Kidney epithelial cell (primary cell): ENCODE results near the gene EFCAB8. TPM values are rescaled to one million over a fixed set of nuclear protein-coding genes. Genes with fewer than 3 reads are reported as not detected.

ENCODE experiments used
- DNase-seq: peaks from one replicate; pipeline ENCODE4 v3.0.0-alpha.2; 2010; ENCODE audit warnings: low read depth
- H3K27me3 ChIP-seq: 2 replicates; pipeline ENCODE4 v1.6.0; 2011; ENCODE audit warnings: low read length; ENCODE audit not compliant: control insufficient read depth, insufficient read depth
- H3K36me3 ChIP-seq: 2 replicates; pipeline ENCODE4 v1.5.1; 2011; ENCODE audit warnings: low read length; ENCODE audit not compliant: control insufficient read depth, insufficient read depth
- H3K4me3 ChIP-seq: 2 replicates; pipeline ENCODE4 v1.5.1; 2011; ENCODE audit warnings: low read depth, mild to moderate bottlenecking, control low read depth, low read length
- CTCF ChIP-seq: IDR thresholded peaks from 2 replicates; pipeline ENCODE4 v1.5.1; 2011; ENCODE audit warnings: mild to moderate bottlenecking, moderate library complexity, low read length, control low read depth, inconsistent platforms; ENCODE audit not compliant: insufficient read depth, poor library complexity, severe bottlenecking
- total RNA-seq: library from RNA; depleted of rRNA; stranded (reverse); fragments of >200 nt; gene quantifications from 2 replicates; pipeline ENCODE4 v1.2.3, GENCODE V29; 2015

EFCAB8 gene
- total RNA-seq, result not detected in 2 replicates

- no peak within 1 kb of the TSS for H3K4me3 ChIP-seq
- no peak for DNase-seq
- no peaks in the 10 kb centered on the region for H3K27me3 ChIP-seq
- peaks cover 1% of the 10 kb centered on the region for H3K36me3 ChIP-seq
- TF ChIP-seq CTCF, result no peak
These were observed at the start of gene EFCAB8 for GRCh38 chr20:32858701-32859372. TSS of gene EFCAB8 (plus strand) at chr20:32858923. CDS start at chr20:32863793, 4,870 bp downstream.

GRCh38 chr20:32809907-32810306, 48.8 kb upstream of the EFCAB8 start:
- Histone ChIP-seq H3K4me3 (no peak overlapping the region), H3K36me3 (no peaks in the 10 kb centered on the region), H3K27me3 (no peaks in the 10 kb centered on the region)
- no peak for DNase-seq
- no peak for TF ChIP-seq CTCF

- Histone ChIP-seq H3K4me3 (no peak overlapping the region), H3K27me3 (no peaks in the 10 kb centered on the region), H3K36me3 (no peaks in the 10 kb centered on the region)
- no peak for DNase-seq
- no peak for TF ChIP-seq CTCF
These were observed 47.8 kb upstream of the EFCAB8 start for GRCh38 chr20:32810941-32811340.

GRCh38 chr20:32811886-32812285, 46.8 kb upstream of the EFCAB8 start:
- no peak for TF ChIP-seq CTCF
- Histone ChIP-seq H3K36me3 (no peaks in the 10 kb centered on the region), H3K4me3 (no peak overlapping the region), H3K27me3 (no peaks in the 10 kb centered on the region)
- DNase-seq, result no peak

GRCh38 chr20:32819992-32820697, 38.6 kb upstream of the EFCAB8 start:
- DNase-seq, result no peak
- Histone ChIP-seq H3K27me3 (no peaks in the 10 kb centered on the region), H3K36me3 (no peaks in the 10 kb centered on the region), H3K4me3 (peak overlapping the region; percentile 65)
- no peak for TF ChIP-seq CTCF
